Endothelial cell of umbilical vein (primary cell): Measurements from ENCODE around the gene GRID1.

Experiments used
- CTCF ChIP-seq, 2 donors: IDR thresholded peaks; 1 replicate in 1 of 2; 2 replicates in 1 of 2; pipeline ENCODE4 v1.5.1; 2011; ENCODE audit warnings: low read length in 2 of 2, mild to moderate bottlenecking in 2 of 2, moderate library complexity in 2 of 2, control low read depth in 1 of 2, inconsistent platforms in 1 of 2, low read depth in 1 of 2; ENCODE audit not compliant: insufficient read depth in 1 of 2; ENCODE audit errors: extremely low read depth in 1 of 2
- POLR2A ChIP-seq: IDR thresholded peaks from 2 replicates; pipeline ENCODE4 v1.6.1; 2012; ENCODE audit warnings: low read depth, mild to moderate bottlenecking, control low read depth, low read length
- POLR2AphosphoS5 ChIP-seq: IDR thresholded peaks from 2 replicates; pipeline ENCODE4 v1.6.1; 2012; ENCODE audit warnings: low read depth, mild to moderate bottlenecking, control low read depth, low read length, moderate library complexity; ENCODE audit not compliant: insufficient read depth

GRCh38 chr10:86335257-86335656 lies 31.3 kb downstream of the GRID1 start:
- TF ChIP-seq CTCF (IDR thresholded peaks at IDR 0.05; ENCODE audit: extremely low read depth in 1 of 2, insufficient read depth in 1 of 2, low read depth in 1 of 2, low read length in 2 of 2) = no peak
- no peak for TF ChIP-seq POLR2AphosphoS5
- no peak for TF ChIP-seq POLR2A
